H9 (cell line): ENCODE measurements around the gene ACER3. TPM values are rescaled to one million over a fixed set of nuclear protein-coding genes. Genes with fewer than 3 reads are reported as not detected.

Source experiments
- DNase-seq: peaks from one replicate; pipeline ENCODE4 v3.0.0-alpha.2; 2017
- H2AFZ ChIP-seq: one replicate; pipeline ENCODE4 v1.6.1; 2013; ENCODE audit warnings: mild to moderate bottlenecking, low read length, control low read depth, moderate library complexity
- H2AK5ac ChIP-seq: 2 replicates; pipeline ENCODE4 v1.6.1; 2013; ENCODE audit warnings: low read length, control low read depth, mixed read lengths; ENCODE audit not compliant: insufficient read length
- H2BK120ac ChIP-seq: one replicate; pipeline ENCODE4 v1.6.1; 2013; ENCODE audit warnings: low read depth, mild to moderate bottlenecking, low read length, control low read depth, inconsistent platforms; ENCODE audit not compliant: poor library complexity, severe bottlenecking
- H2BK12ac ChIP-seq: 2 replicates; pipeline ENCODE4 v1.6.1; 2013; ENCODE audit warnings: low read length, control low read depth, mixed read lengths, low read depth; ENCODE audit not compliant: insufficient read length
- H2BK15ac ChIP-seq: 2 replicates; pipeline ENCODE4 v1.6.1; 2013; ENCODE audit warnings: low read depth, low read length, control low read depth
- H2BK20ac ChIP-seq: one replicate; pipeline ENCODE4 v1.6.1; 2013; ENCODE audit warnings: low read depth, mild to moderate bottlenecking, low read length, control low read depth, inconsistent platforms; ENCODE audit not compliant: poor library complexity, severe bottlenecking
- H2BK5ac ChIP-seq: 2 replicates; pipeline ENCODE4 v1.6.1; 2013; ENCODE audit warnings: low read length, control low read depth, mixed read lengths; ENCODE audit not compliant: insufficient read length
- H3K14ac ChIP-seq: 2 replicates; pipeline ENCODE4 v1.6.1; 2013; ENCODE audit warnings: low read length, control low read depth; ENCODE audit not compliant: insufficient read depth
- H3K18ac ChIP-seq: 2 replicates; pipeline ENCODE4 v1.6.1; 2013; ENCODE audit warnings: low read depth, mild to moderate bottlenecking, mixed read lengths, low read length, control low read depth; ENCODE audit not compliant: insufficient read length
- H3K23ac ChIP-seq: 2 replicates; pipeline ENCODE4 v1.6.1; 2013; ENCODE audit warnings: low read length, control low read depth, mixed read lengths, low read depth; ENCODE audit not compliant: insufficient read length
- H3K23me2 ChIP-seq: 2 replicates; pipeline ENCODE4 v1.6.1; 2013; ENCODE audit warnings: low read depth, mild to moderate bottlenecking, mixed read lengths, low read length, control low read depth; ENCODE audit not compliant: insufficient read length, poor library complexity, severe bottlenecking
- H3K27ac ChIP-seq: 2 replicates; pipeline ENCODE4 v1.5.1; 2013; ENCODE audit warnings: low read length, control low read depth, mixed read lengths, low read depth; ENCODE audit not compliant: insufficient read length
- H3K27me3 ChIP-seq: 2 replicates; pipeline ENCODE4 v1.6.1; 2013; ENCODE audit warnings: low read length, control low read depth, inconsistent platforms; ENCODE audit not compliant: insufficient read depth
- H3K4ac ChIP-seq: 2 replicates; pipeline ENCODE4 v1.6.1; 2013; ENCODE audit warnings: low read depth, mild to moderate bottlenecking, control low read depth, inconsistent platforms, low read length, moderate library complexity
- H3K4me1 ChIP-seq: 2 replicates; pipeline ENCODE4 v1.6.1; 2013; ENCODE audit warnings: low read length, control low read depth, inconsistent platforms; ENCODE audit not compliant: insufficient read depth
- H3K4me2 ChIP-seq: 2 replicates; pipeline ENCODE4 v1.6.1; 2013; ENCODE audit warnings: low read length, control low read depth, mixed read lengths; ENCODE audit not compliant: insufficient read length, insufficient read depth
- H3K56ac ChIP-seq: 2 replicates; pipeline ENCODE4 v1.6.1; 2013; ENCODE audit warnings: low read depth, mild to moderate bottlenecking, mixed read lengths, low read length, control low read depth; ENCODE audit not compliant: insufficient read length
- H3K79me1 ChIP-seq: 2 replicates; pipeline ENCODE4 v1.6.1; 2013; ENCODE audit warnings: low read depth, mild to moderate bottlenecking, moderate library complexity, low read length, control low read depth, inconsistent platforms; ENCODE audit not compliant: insufficient read depth, poor library complexity, severe bottlenecking
- H3K79me2 ChIP-seq: 2 replicates; pipeline ENCODE4 v1.6.1; 2013; ENCODE audit warnings: low read length, control low read depth, inconsistent platforms; ENCODE audit not compliant: insufficient read depth
- H3K9ac ChIP-seq: 2 replicates; pipeline ENCODE4 v1.6.1; 2013; ENCODE audit warnings: low read length, control low read depth, mixed read lengths; ENCODE audit not compliant: insufficient read length; ENCODE audit errors: extremely low read depth
- H3K9me3 ChIP-seq: one replicate; pipeline ENCODE4 v1.6.1; 2013; ENCODE audit warnings: low read depth, low read length, inconsistent platforms; ENCODE audit not compliant: control insufficient read depth
- H3T11ph ChIP-seq: one replicate; pipeline ENCODE4 v1.6.1; 2013; ENCODE audit warnings: mild to moderate bottlenecking, low read length, control low read depth, inconsistent platforms
- H4K20me1 ChIP-seq: one replicate; pipeline ENCODE4 v1.6.1; 2013; ENCODE audit not compliant: control insufficient read depth, insufficient read length, insufficient read depth
- H4K5ac ChIP-seq: 2 replicates; pipeline ENCODE4 v1.6.1; 2013; ENCODE audit warnings: low read depth, mild to moderate bottlenecking, mixed read lengths, low read length, control low read depth; ENCODE audit not compliant: insufficient read length
- H4K8ac ChIP-seq: replicated peaks from 2 replicates; pipeline ENCODE4 v1.6.1; 2013; ENCODE audit warnings: low read length, control low read depth, mixed read lengths, low read depth; ENCODE audit not compliant: insufficient read length
- H4K91ac ChIP-seq: 2 replicates; pipeline ENCODE4 v1.6.1; 2013; ENCODE audit warnings: low read depth, mild to moderate bottlenecking, moderate library complexity, mixed read lengths, low read length, control low read depth; ENCODE audit not compliant: insufficient read length
- H3K27ac Mint-ChIP-seq, 3 experiments: 2 replicates in 2 of 3; 3 replicates in 1 of 3; pipeline ENCODE4 v1.8.0; 2020 to 2021; ENCODE audit warnings: mixed read lengths in 3 of 3, mild to moderate bottlenecking in 1 of 3, moderate library complexity in 1 of 3
- H3K27me3 Mint-ChIP-seq: 2 replicates; pipeline ENCODE4 v1.8.0; 2021; ENCODE audit warnings: low read depth, mild to moderate bottlenecking, moderate library complexity, mixed read lengths
- H3K36me3 Mint-ChIP-seq, 3 experiments: 2 replicates in 2 of 3; 3 replicates in 1 of 3; pipeline ENCODE4 v1.8.0; 2020 to 2021; ENCODE audit warnings: low read depth in 3 of 3, mixed read lengths in 3 of 3; ENCODE audit not compliant: insufficient read depth in 1 of 3
- H3K4me1 Mint-ChIP-seq, 2 experiments: 2 replicates each; pipeline ENCODE4 v1.8.0; 2020; ENCODE audit warnings: mixed read lengths in 2 of 2
- H3K4me3 Mint-ChIP-seq, 2 experiments: 2 replicates in 1 of 2; 3 replicates in 1 of 2; pipeline ENCODE4 v1.8.0; 2020 to 2021; ENCODE audit warnings: mild to moderate bottlenecking in 2 of 2, mixed read lengths in 2 of 2, moderate library complexity in 1 of 2
- H3K9me3 Mint-ChIP-seq, 2 experiments: 2 replicates in 1 of 2; 3 replicates in 1 of 2; pipeline ENCODE4 v1.8.0; 2020; ENCODE audit warnings: mild to moderate bottlenecking in 2 of 2, mixed read lengths in 2 of 2, moderate library complexity in 1 of 2
- CTCF ChIP-seq: fragments of 200-600 bp; sonication (generic); conservative IDR thresholded peaks from 3 replicates; pipeline ENCODE4 v1.8.0; 2021; ENCODE audit warnings: antibody characterized with exemption, mild to moderate bottlenecking
- WGBS: extraction: QIAGEN DNeasy Blood & Tissue Kit; methylation state at CpG from one replicate; pipeline ENCODE4 v1.1.7; 2013; ENCODE audit warnings: missing lambda C conversion rate, low lambda C conversion rate, mixed read lengths; ENCODE audit not compliant: insufficient read length; ENCODE audit errors: extremely low coverage; 5-methylcytosine and 5-hydroxymethylcytosine counted together
- total RNA-seq: library from RNA; stranded (reverse); gene quantifications from 2 replicates; pipeline ENCODE4 v1.2.1, GENCODE V29; 2021

ACER3 gene
- total RNA-seq, 1 experiment from 2014 or later = 14.7 TPM

- no peaks in the 10 kb centered on the region for H3K9me3 ChIP-seq
- no peaks in the 10 kb centered on the region for H3K79me2 ChIP-seq
- no peaks in the 10 kb centered on the region for H4K20me1 ChIP-seq
- no peak overlapping the region for H3K18ac ChIP-seq
- DNase-seq = no peak
- no peak overlapping the region for H2BK15ac ChIP-seq
- Mint-ChIP-seq H3K9me3 (no peaks in the 10 kb centered on the region; a peak in 1 of 5 replicates), H3K36me3 (no peaks in the 10 kb centered on the region), H3K27me3 (peaks cover 10% of the 10 kb centered on the region), H3K4me1 (peaks cover 6 to 11% of the 10 kb centered on the region in 2 experiments; a peak in 3 of 4 replicates), H3K4me3 (no peak overlapping the region), H3K27ac (no peak overlapping the region)
- H2BK20ac ChIP-seq = no peak overlapping the region
- no peak overlapping the region for H3K4ac ChIP-seq
- H3K79me1 ChIP-seq = no peaks in the 10 kb centered on the region
- no peak overlapping the region for H3T11ph ChIP-seq
- H3K23ac ChIP-seq = no peak overlapping the region
- no peaks in the 10 kb centered on the region for H3K4me1 ChIP-seq
- H3K4me2 ChIP-seq = no peak overlapping the region
- H3K23me2 ChIP-seq = no peaks in the 10 kb centered on the region
- H3K14ac ChIP-seq = no peak overlapping the region
- WGBS = no CpG with 5 or more reads among the region's 7 CpGs
- H4K8ac ChIP-seq = no peak overlapping the region
- H3K56ac ChIP-seq = no peak overlapping the region
- H2BK5ac ChIP-seq = no peak overlapping the region
- no peak overlapping the region for H2BK12ac ChIP-seq
- no peak overlapping the region for H2AK5ac ChIP-seq
- no peaks in the 10 kb centered on the region; the same call in 1 of the 2 replicates for H3K27me3 ChIP-seq
- H4K91ac ChIP-seq = no peak overlapping the region
- no peak overlapping the region for H2BK120ac ChIP-seq
- TF ChIP-seq CTCF = no peak
- no peak overlapping the region for H4K5ac ChIP-seq
- H2AFZ ChIP-seq = no peak overlapping the region
- H3K9ac ChIP-seq = no peak overlapping the region
- H3K27ac ChIP-seq = no peak overlapping the region
Observed at GRCh38 chr11:77029829-77030228, 169.1 kb downstream of the ACER3 start.
